D721Med (cell line): ENCODE data around the gene SLC29A4.
"Not testable (repeated sequence)": the region's sequence is repeated elsewhere in the genome, so short reads cannot be mapped to it uniquely, and the experiment has no call there.

Source experiments
- DNase-seq: peaks from one replicate; pipeline ENCODE4 v3.0.0; 2011; ENCODE audit warnings: low spot score; ENCODE audit not compliant: insufficient read length
- FAIRE-seq: peaks from 2 replicates; lab custom pipeline; 2011; peaks lifted over from hg19 to GRCh38; lab: Jason Lieb, UNC
- CTCF ChIP-seq: IDR thresholded peaks from 2 replicates; pipeline ENCODE4 v1.5.1; 2012; ENCODE audit warnings: mild to moderate bottlenecking, control low read depth; ENCODE audit not compliant: insufficient read depth; ENCODE audit errors: missing control alignments

SLC29A4 gene

DNA sequence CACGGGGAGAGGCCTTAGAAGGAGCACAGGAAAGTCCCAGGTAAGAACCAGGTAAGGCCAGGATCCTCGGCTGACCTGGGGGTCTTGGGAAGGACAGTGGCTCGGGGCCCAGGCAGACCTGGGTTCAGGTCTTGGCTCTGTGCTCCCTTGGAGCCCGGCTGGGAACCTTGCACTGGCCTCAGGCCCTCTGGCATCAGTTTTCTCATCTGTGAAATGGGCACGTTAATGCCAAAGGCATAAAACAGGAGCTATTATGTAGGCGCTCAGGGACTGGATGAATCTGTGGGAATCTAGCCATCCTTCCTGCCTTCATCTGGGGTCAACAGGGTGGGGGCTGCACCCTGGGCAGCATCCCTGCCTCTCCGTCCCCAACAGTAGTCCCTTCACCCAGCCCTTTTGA, 8.3 kb upstream of the SLC29A4 start:
- DNase-seq, result no peak
- no peak for TF ChIP-seq CTCF
- no peak for FAIRE-seq

GRCh38 chr7:5274985-5275431, 7.7 kb upstream of the SLC29A4 start:
- FAIRE-seq, DNase-seq: not testable (repeated sequence)

DNA sequence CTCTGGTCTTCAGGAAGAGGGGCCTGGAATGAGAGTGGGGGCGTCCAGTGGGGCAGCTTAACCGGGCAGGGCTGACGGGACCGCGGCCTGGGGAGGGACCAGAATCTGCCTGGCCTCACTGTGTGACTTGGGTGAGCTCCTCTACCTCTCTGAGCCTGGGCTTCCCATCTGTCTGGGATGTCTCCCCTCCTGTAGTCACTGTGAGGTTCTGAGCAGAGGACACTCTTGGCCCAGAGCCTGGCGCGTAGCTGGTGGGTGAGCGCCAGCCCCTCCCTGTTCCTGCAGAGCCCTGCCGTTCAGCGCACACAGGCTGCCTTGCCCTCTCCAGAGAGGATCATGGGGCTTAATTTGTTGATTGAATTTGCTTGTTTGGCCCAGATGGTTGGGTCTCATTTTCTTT, 7.2 kb upstream of the SLC29A4 start:
- DNase-seq, result not testable (repeated sequence)

GRCh38 chr7:5276123-5276522, 6.6 kb upstream of the SLC29A4 start:
- DNase-seq, FAIRE-seq: not testable (repeated sequence)

More for the DNA sequence above, 7.2 kb upstream of the SLC29A4 start:
- FAIRE-seq, result not testable (repeated sequence)

- DNase-seq (no peak), FAIRE-seq (no peak)
- no peak for TF ChIP-seq CTCF
Observed at GRCh38 chr7:5276611-5277010, 6.1 kb upstream of the SLC29A4 start.

GRCh38 chr7:5278766-5279165, 4.0 kb upstream of the SLC29A4 start:
- FAIRE-seq, result no peak
- DNase-seq, result no peak
- no peak for TF ChIP-seq CTCF

DNA sequence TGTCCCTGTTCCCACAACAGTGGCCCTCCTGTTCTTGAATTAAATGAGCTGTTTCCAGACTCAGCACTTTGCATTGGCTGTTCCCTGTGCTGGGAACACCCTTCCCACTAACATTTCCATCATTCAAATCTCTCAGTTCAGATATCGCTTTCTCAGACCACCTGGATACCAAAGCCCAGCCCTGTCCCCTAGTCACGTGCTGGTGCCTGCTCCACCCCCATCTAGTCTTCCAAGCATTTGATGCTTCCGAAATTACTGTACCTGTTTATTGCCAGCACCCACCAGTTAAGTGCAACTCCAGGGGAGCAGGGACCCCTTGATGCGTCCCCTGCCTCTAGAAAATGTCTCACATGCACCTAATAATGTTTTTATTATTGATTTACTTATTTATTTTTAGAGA, 3.0 kb upstream of the SLC29A4 start:
- no peak for FAIRE-seq
- DNase-seq, result no peak
- TF ChIP-seq CTCF, result no peak

DNA sequence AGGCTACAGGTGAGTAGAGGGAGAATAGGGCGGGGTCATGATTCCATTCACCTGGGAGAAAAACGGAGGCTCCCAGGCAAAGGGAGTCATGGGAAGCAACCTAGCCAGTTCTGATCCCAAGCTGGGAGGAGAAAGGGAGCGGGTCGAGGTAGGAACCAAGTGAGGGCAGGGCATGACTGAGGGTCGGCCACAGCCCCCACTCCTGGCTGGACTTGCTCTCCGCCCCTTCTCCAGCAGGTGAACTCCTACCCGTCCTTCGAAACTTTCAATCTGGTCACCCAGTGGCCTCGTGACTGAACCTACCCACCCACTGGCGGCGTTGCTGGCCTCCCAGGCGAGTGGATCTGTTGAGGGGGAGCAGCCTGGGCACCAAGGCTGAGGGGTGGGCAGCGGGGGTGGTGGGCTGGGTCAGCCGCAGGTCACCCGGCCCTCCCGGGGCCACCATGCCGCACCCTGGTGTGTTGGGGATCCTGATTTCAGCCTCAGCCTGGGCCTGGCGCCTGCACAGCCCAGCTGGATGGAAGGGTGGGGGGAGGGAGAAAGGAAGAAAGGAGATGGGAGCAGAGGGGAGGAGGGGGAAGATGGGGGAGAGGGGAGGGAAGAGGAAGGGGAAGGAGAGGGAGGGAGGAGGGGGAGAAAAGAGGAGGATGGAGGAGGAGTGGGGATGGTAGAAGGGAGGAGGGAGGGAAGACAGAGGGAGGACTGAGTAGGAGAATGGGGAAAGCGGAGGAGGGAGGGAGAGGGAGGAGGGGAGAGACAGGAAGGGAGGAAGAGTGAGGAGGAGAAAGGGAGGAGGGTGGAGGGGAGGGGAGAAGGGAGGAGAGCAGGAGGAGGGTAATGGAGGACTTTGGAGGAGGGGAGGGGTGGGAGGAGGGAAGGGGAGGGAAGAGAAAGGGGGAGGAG, 894 bp upstream of the SLC29A4 start:
- DNase-seq, result not testable (repeated sequence)

DNA sequence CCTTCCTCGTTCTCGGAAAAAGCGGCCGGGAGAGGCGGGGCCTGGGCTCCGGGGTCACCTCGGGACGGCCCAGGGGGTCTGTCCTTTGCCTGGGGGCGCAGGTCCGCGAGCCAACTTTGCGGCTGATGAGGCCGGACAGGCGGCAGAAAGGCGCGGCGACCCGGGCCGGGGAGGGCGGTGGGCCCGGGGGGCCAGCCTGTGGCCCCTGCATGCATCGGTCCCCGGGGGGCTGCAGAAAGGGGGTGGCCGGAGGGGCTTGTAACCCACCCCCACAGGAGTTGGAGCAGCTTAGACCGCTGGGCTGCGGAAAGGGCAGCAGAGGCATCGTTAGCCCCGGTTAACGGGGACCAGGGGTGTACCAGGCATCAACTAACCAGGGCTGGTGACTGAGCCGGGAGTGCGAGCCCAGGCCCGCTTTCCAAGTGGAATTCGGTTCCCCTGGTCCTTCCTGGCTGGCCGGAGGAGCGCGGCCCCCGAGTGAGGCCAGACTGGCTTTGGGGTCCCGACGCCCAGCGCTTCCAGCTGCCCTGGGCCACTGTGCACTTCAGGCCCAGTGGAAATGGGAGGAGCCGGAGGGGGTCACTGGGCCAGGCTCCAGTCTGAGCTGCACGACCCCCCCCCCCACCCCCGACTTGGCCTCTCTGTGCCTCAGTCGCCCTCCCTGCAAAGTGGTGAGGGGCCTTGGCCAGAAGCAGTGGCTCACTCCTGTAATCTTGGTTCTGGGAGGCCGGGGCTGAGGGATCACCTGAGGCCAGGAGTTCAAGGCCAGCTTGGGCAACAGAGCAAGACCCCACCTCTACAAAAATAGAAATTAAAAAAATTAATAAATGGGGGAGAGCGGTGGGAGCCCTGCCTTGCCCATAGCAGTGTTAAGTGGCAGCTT, 919 bp downstream of the SLC29A4 start:
- TF ChIP-seq CTCF, result no peak
- DNase-seq, result no peak
- no peak for FAIRE-seq

More for the DNA sequence above, 894 bp upstream of the SLC29A4 start:
- FAIRE-seq, result not testable (repeated sequence)
